ENCODE measurements around the gene MOGAT1. TPM values are rescaled to one million over a fixed set of nuclear protein-coding genes. Genes with fewer than 3 reads are reported as not detected.

Gene MOGAT1
- total and polyA plus RNA-seq, 2 of the 8 experiments (the other 6 are each of a cell fraction or from before 2014, with no cell fraction given), result 0.11 to 0.67 TPM

GRCh38 chr2:222713002-222713401 is 41.5 kb downstream of the MOGAT1 start:
- Histone ChIP-seq H2BK120ac (replicated peaks; ENCODE audit: low read depth, low read length) (no peak overlapping the region), H3K14ac (ENCODE audit: insufficient read length) (no peak overlapping the region), H2AK5ac (ENCODE audit: low read depth, low read length) (no peak overlapping the region), H2BK12ac (ENCODE audit: low read depth, low read length) (no peak overlapping the region), H3K56ac (replicated peaks; ENCODE audit: insufficient read length, low read depth, low read length) (no peak overlapping the region), H4K20me1 (replicated peaks in 1 of 2; ENCODE audit: control insufficient read depth in 1 of 2, insufficient read depth in 2 of 2, low read length in 2 of 2) (no peaks in the 10 kb centered on the region), H4K8ac (ENCODE audit: extremely low read depth, insufficient read depth, low read length) (no peak overlapping the region), H3K79me2 (ENCODE audit: control insufficient read depth in 1 of 2, insufficient read depth in 2 of 2, low read length in 2 of 2) (no peaks in the 10 kb centered on the region), H3K27me3 (replicated peaks in 1 of 4; ENCODE audit: control insufficient read depth in 3 of 4, extremely low read depth in 1 of 4, insufficient read depth in 3 of 4, low read length in 3 of 4) (no peaks in the 10 kb centered on the region), H3K9me3 (ENCODE audit: insufficient read depth in 2 of 2, low read depth in 1 of 2, low read length in 1 of 2) (no peaks in the 10 kb centered on the region), H2AFZ (ENCODE audit: low read length) (no peak overlapping the region), H2BK5ac (ENCODE audit: low read depth, low read length) (no peak overlapping the region), H3K4me1 (replicated peaks in 1 of 4; ENCODE audit: control insufficient read depth in 3 of 4, insufficient read depth in 4 of 4, low read length in 3 of 4) (peaks cover 0 to 6% (median 0%) of the 10 kb centered on the region in 4 experiments; a peak in 4 of 7 replicates), H3K23me2 (ENCODE audit: low read depth, low read length) (no peaks in the 10 kb centered on the region), H3K18ac (ENCODE audit: extremely low read depth, low read length) (no peak overlapping the region), H3K4me2 (ENCODE audit: insufficient read depth in 1 of 2, low read depth in 2 of 2, low read length in 2 of 2) (no peak overlapping the region), H3K36me3 (ENCODE audit: control insufficient read depth in 2 of 4, insufficient read depth in 4 of 4, low read length in 3 of 4) (no peaks in the 10 kb centered on the region), H3K4ac (replicated peaks; ENCODE audit: insufficient read length, low read depth, low read length) (no peak overlapping the region), H2BK20ac (ENCODE audit: low read length) (no peak overlapping the region), H3K79me1 (ENCODE audit: low read depth, low read length) (no peaks in the 10 kb centered on the region; the same call in 1 of the 2 replicates), H3K23ac (ENCODE audit: insufficient read length) (no peak overlapping the region), H2BK15ac (ENCODE audit: low read length) (no peak overlapping the region), H4K91ac (replicated peaks; ENCODE audit: insufficient read length, low read length) (no peak overlapping the region), H3K4me3 (ENCODE audit: extremely low read depth in 1 of 4, insufficient read depth in 2 of 4, low read depth in 3 of 4, low read length in 4 of 4) (no peak overlapping the region), H3K27ac (ENCODE audit: low read depth, low read length) (no peak overlapping the region), H4K5ac (ENCODE audit: insufficient read length, low read depth, low read length) (no peak overlapping the region), H3K9ac (replicated peaks in 1 of 4; ENCODE audit: extremely low read depth in 1 of 4, low read depth in 3 of 4, low read length in 3 of 4) (no peak overlapping the region)
- TF ChIP-seq EZH2 (IDR thresholded peaks at IDR 0.05; ENCODE audit: low read depth, low read length, severe bottlenecking) (no peak), GTF2F1 (IDR thresholded peaks at IDR 0.05; ENCODE audit: borderline replicate concordance, low read depth, low read length) (no peak), SP2 (IDR thresholded peaks at IDR 0.05; ENCODE audit: low read length) (no peak), SIX5 (IDR thresholded peaks at IDR 0.05; ENCODE audit: low read depth, low read length) (no peak), FOSL1 (IDR thresholded peaks at IDR 0.05; ENCODE audit: insufficient read depth, low read depth, low read length) (no peak), ZNF274 (IDR thresholded peaks at IDR 0.05; ENCODE audit: borderline replicate concordance, extremely low read depth, low read length) (no peak), CTCF (IDR thresholded peaks at IDR 0.05; ENCODE audit: control extremely low read depth in 1 of 3, insufficient read depth in 1 of 3, low read depth in 1 of 3, low read length in 3 of 3) (no peak)
- ChIA-PET CTCF (ENCODE audit: partially characterized antibody) (interaction anchor here (1.3 kb wide), 1 partner anchor 259 kb away, joined by 3 read pairs; no protein-coding TSS in a partner anchor), POLR2A (ENCODE audit: partially characterized antibody) (interaction anchor here (0.9 kb wide), 1 partner anchor 16 kb away, joined by 3 read pairs; no protein-coding TSS in a partner anchor)
- FAIRE-seq, result no peak
- WGBS, 2 experiments (ENCODE audit: extremely low coverage in 1 of 2, insufficient coverage in 1 of 2, insufficient read length in 1 of 2, insufficient replicate concordance in 2 of 2, low coverage in 1 of 2, low lambda C conversion rate in 2 of 2, missing lambda C conversion rate in 1 of 2), result 98% methylated on average over 3 of the region's 3 CpGs; no CpG with 5 or more reads in 1 of the 2 experiments
- no peak for DNase-seq (ENCODE audit: low read depth in 1 of 2, low spot score in 2 of 2)
